Measurements from ENCODE around the gene IGSF9. TPM values are rescaled to one million over a fixed set of nuclear protein-coding genes. Genes with fewer than 3 reads are reported as not detected.

Gene IGSF9
- total RNA-seq, 1 donor from 2014 or later: 2.1 TPM

DNA sequence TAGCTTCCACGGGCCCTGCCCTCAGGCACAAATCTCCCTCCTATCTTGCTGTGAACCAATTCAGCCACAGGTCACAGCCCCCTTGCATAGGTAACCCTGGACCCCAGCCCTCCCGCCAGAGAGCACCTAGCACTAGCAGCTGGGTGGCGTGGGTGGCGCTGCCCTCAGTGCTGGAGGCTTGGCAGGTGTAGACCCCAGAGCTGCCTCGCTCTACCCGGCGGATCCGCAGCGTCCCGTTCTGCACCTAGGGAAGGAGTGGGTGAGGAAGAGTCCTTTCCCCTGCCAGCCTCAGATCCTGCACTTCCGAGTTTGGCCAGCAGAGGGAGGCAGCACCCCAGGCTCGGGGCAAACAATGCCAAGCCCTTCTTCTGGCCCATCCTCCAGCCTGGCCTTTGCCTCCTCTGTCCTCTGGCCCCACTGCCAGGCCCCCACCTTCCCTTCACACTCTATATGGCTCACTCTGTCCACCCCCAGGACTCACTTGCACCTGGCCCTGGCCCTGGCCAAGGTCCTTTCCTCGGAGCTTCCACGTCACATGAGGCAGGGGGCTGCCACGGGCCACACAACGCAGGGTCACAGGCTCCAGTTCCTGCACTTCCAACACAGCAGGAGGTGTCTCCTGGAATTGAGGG, 9.0 kb downstream of the IGSF9 start:
- TF ChIP-seq, protein P1, sequence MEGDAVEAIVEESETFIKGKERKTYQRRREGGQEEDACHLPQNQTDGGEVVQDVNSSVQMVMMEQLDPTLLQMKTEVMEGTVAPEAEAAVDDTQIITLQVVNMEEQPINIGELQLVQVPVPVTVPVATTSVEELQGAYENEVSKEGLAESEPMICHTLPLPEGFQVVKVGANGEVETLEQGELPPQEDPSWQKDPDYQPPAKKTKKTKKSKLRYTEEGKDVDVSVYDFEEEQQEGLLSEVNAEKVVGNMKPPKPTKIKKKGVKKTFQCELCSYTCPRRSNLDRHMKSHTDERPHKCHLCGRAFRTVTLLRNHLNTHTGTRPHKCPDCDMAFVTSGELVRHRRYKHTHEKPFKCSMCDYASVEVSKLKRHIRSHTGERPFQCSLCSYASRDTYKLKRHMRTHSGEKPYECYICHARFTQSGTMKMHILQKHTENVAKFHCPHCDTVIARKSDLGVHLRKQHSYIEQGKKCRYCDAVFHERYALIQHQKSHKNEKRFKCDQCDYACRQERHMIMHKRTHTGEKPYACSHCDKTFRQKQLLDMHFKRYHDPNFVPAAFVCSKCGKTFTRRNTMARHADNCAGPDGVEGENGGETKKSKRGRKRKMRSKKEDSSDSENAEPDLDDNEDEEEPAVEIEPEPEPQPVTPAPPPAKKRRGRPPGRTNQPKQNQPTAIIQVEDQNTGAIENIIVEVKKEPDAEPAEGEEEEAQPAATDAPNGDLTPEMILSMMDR (IDR thresholded peaks at IDR 0.05; ENCODE audit: insufficient read depth, low read depth, low read length): peak; percentile 78
- TF ChIP-seq EZH2 (IDR thresholded peaks at IDR 0.05; ENCODE audit: insufficient read depth, low read length): no peak
- Histone ChIP-seq H3K4me3 (ENCODE audit: insufficient read depth, low read depth, low read length) (no peak overlapping the region), H3K4me2 (ENCODE audit: low read length) (no peak overlapping the region), H3K27ac (ENCODE audit: low read depth, low read length) (no peak overlapping the region), H3K36me3 (ENCODE audit: insufficient read depth, low read length) (no peaks in the 10 kb centered on the region), H3K9me3 (ENCODE audit: insufficient read depth, low read depth, low read length) (no peaks in the 10 kb centered on the region), H4K20me1 (ENCODE audit: insufficient read depth, low read length) (no peaks in the 10 kb centered on the region), H3K4me1 (ENCODE audit: insufficient read depth, low read length) (no peaks in the 10 kb centered on the region), H2AFZ (ENCODE audit: low read depth, low read length) (no peak overlapping the region), H3K79me2 (ENCODE audit: insufficient read depth, low read length) (no peaks in the 10 kb centered on the region), H3K27me3 (ENCODE audit: insufficient read depth, low read length) (peaks cover 8% of the 10 kb centered on the region), H3K9ac (ENCODE audit: low read length) (no peak overlapping the region)
- Mint-ChIP-seq H3K27me3 (ENCODE audit: low read depth, unreplicated experiment) (peaks cover 42% of the 10 kb centered on the region), H3K4me3 (ENCODE audit: unreplicated experiment) (no peak overlapping the region), H3K27ac (ENCODE audit: unreplicated experiment) (no peak overlapping the region), H3K9me3 (ENCODE audit: unreplicated experiment) (peaks cover 2% of the 10 kb centered on the region), H3K4me1 (ENCODE audit: low read depth, unreplicated experiment) (peaks cover 1% of the 10 kb centered on the region), H3K36me3 (ENCODE audit: low read depth, unreplicated experiment) (peaks cover 1% of the 10 kb centered on the region)
- DNase-seq (ENCODE audit: low read depth): no peak
- FAIRE-seq: no peak

DNA sequence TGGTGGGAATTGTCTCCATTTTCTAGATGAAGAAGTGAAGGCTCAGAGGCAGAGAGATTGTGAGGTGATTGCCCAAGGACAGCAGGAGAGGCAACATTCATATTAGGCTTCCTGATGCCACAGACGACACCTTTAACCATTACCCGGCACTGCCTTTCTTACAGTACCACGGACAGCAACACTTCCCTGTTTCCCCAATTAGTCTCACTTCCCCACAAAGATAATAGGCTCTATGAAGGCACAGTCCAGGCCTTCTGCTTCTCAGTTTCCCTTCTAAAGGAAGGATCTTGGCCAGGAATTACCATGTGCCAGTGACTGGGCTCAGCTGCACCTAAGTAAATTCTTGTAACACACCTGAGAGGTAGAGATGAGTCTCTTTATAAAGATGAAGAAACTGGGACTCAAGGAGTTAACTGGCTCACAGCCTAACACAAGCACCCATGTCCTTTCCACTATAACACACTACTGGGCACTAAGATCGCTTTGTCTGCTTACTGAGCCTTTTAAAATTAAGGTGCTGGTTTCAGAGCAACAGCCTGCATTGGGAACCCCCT, 9.6 kb downstream of the IGSF9 start:
- no peak overlapping the region for H3K4me2 ChIP-seq (ENCODE audit: low read length)
- no peak overlapping the region for H3K4me3 Mint-ChIP-seq (ENCODE audit: unreplicated experiment)
- H4K20me1 ChIP-seq (ENCODE audit: insufficient read depth, low read length): no peaks in the 10 kb centered on the region
- H3K4me3 ChIP-seq (ENCODE audit: insufficient read depth, low read depth, low read length): no peak overlapping the region
- H3K9ac ChIP-seq (ENCODE audit: low read length): no peak overlapping the region
- H3K27ac ChIP-seq (ENCODE audit: low read depth, low read length): no peak overlapping the region
- TF ChIP-seq, protein P1 (IDR thresholded peaks at IDR 0.05; ENCODE audit: insufficient read depth, low read depth, low read length): no peak
- TF ChIP-seq EZH2 (IDR thresholded peaks at IDR 0.05; ENCODE audit: insufficient read depth, low read length): no peak
- H3K4me1 Mint-ChIP-seq (ENCODE audit: low read depth, unreplicated experiment): peaks cover 1% of the 10 kb centered on the region
- peaks cover 46% of the 10 kb centered on the region for H3K27me3 Mint-ChIP-seq (ENCODE audit: low read depth, unreplicated experiment)
- no peaks in the 10 kb centered on the region for H3K36me3 ChIP-seq (ENCODE audit: insufficient read depth, low read length)
- H3K4me1 ChIP-seq (ENCODE audit: insufficient read depth, low read length): no peaks in the 10 kb centered on the region
- DNase-seq (ENCODE audit: low read depth) (no peak), FAIRE-seq (peak; percentile 41)
- peaks cover 1% of the 10 kb centered on the region for H3K36me3 Mint-ChIP-seq (ENCODE audit: low read depth, unreplicated experiment)
- H2AFZ ChIP-seq (ENCODE audit: low read depth, low read length): no peak overlapping the region
- peaks cover 8% of the 10 kb centered on the region for H3K27me3 ChIP-seq (ENCODE audit: insufficient read depth, low read length)
- no peaks in the 10 kb centered on the region for H3K79me2 ChIP-seq (ENCODE audit: insufficient read depth, low read length)
- H3K9me3 Mint-ChIP-seq (ENCODE audit: unreplicated experiment): peaks cover 2% of the 10 kb centered on the region
- H3K27ac Mint-ChIP-seq (ENCODE audit: unreplicated experiment): no peak overlapping the region
- no peaks in the 10 kb centered on the region for H3K9me3 ChIP-seq (ENCODE audit: insufficient read depth, low read depth, low read length)

DNA sequence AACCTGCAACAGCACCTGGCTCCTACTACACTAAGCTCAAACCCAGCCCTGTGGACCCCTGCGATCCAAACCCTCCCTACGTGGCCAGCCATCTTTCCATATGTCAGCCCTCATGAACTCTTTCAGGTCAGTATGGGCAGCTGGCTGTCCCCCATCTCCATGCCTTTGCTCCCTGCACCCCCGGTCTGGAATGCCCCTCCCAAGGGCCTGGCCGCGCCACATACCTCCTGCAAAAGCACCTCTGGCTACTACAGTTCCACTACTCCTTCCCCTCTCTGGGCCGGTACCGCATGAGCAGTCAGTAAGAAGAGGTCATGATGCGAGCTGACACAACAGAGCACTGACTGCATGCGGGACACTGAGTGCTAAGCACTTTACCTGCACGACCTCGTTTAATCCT, 10.1 kb downstream of the IGSF9 start:
- Histone ChIP-seq H3K4me2 (ENCODE audit: low read length) (no peak overlapping the region), H3K27ac (ENCODE audit: low read depth, low read length) (no peak overlapping the region), H3K79me2 (ENCODE audit: insufficient read depth, low read length) (no peaks in the 10 kb centered on the region), H3K9me3 (ENCODE audit: insufficient read depth, low read depth, low read length) (no peaks in the 10 kb centered on the region), H3K36me3 (ENCODE audit: insufficient read depth, low read length) (no peaks in the 10 kb centered on the region), H3K4me3 (ENCODE audit: insufficient read depth, low read depth, low read length) (no peak overlapping the region), H2AFZ (ENCODE audit: low read depth, low read length) (no peak overlapping the region), H3K27me3 (ENCODE audit: insufficient read depth, low read length) (peaks cover 8% of the 10 kb centered on the region), H4K20me1 (ENCODE audit: insufficient read depth, low read length) (no peaks in the 10 kb centered on the region), H3K9ac (ENCODE audit: low read length) (no peak overlapping the region), H3K4me1 (ENCODE audit: insufficient read depth, low read length) (no peaks in the 10 kb centered on the region)
- no peak overlapping the region for H3K4me3 Mint-ChIP-seq (ENCODE audit: unreplicated experiment)
- no peak overlapping the region for H3K27ac Mint-ChIP-seq (ENCODE audit: unreplicated experiment)
- peaks cover 1% of the 10 kb centered on the region for H3K4me1 Mint-ChIP-seq (ENCODE audit: low read depth, unreplicated experiment)
- peaks cover 2% of the 10 kb centered on the region for H3K9me3 Mint-ChIP-seq (ENCODE audit: unreplicated experiment)
- FAIRE-seq: no peak
- DNase-seq (ENCODE audit: low read depth): no peak
- peaks cover 44% of the 10 kb centered on the region for H3K27me3 Mint-ChIP-seq (ENCODE audit: low read depth, unreplicated experiment)
- no peak for TF ChIP-seq EZH2 (IDR thresholded peaks at IDR 0.05; ENCODE audit: insufficient read depth, low read length)
- TF ChIP-seq, protein P1 (IDR thresholded peaks at IDR 0.05; ENCODE audit: insufficient read depth, low read depth, low read length): no peak
- H3K36me3 Mint-ChIP-seq (ENCODE audit: low read depth, unreplicated experiment): peaks cover 1% of the 10 kb centered on the region
